ENCODE data around the gene SCLY.

The SCLY gene

GRCh38 chr2:238098901-238099713, 38.3 kb downstream of the SCLY start:
- TF ChIP-seq CTCF (IDR thresholded peaks at IDR 0.05; ENCODE audit: control insufficient read depth, insufficient read depth, low read depth, low read length, missing control alignments) = no peak
- H3K4me3 ChIP-seq (ENCODE audit: control insufficient read depth, low read depth, low read length) = no peak overlapping the region
- DNase-seq (ENCODE audit: low read depth) = no peak

GRCh38 chr2:238099714-238100048, 38.9 kb downstream of the SCLY start:
- no peak for DNase-seq (ENCODE audit: low read depth)
- H3K4me3 ChIP-seq (ENCODE audit: control insufficient read depth, low read depth, low read length) = no peak overlapping the region
- no peak for TF ChIP-seq CTCF (IDR thresholded peaks at IDR 0.05; ENCODE audit: control insufficient read depth, insufficient read depth, low read depth, low read length, missing control alignments)

GRCh38 chr2:238100049-238100820, 39.4 kb downstream of the SCLY start, which contains the start of gene ESPNL:
TSS of gene ESPNL (plus strand) at chr2:238100340. CDS start at chr2:238100420, 80 bp downstream.
- DNase-seq (ENCODE audit: low read depth) = no peak
- no peak within 1 kb of the TSS for H3K4me3 ChIP-seq (ENCODE audit: control insufficient read depth, low read depth, low read length)
- no peak for TF ChIP-seq CTCF (IDR thresholded peaks at IDR 0.05; ENCODE audit: control insufficient read depth, insufficient read depth, low read depth, low read length, missing control alignments)

DNA sequence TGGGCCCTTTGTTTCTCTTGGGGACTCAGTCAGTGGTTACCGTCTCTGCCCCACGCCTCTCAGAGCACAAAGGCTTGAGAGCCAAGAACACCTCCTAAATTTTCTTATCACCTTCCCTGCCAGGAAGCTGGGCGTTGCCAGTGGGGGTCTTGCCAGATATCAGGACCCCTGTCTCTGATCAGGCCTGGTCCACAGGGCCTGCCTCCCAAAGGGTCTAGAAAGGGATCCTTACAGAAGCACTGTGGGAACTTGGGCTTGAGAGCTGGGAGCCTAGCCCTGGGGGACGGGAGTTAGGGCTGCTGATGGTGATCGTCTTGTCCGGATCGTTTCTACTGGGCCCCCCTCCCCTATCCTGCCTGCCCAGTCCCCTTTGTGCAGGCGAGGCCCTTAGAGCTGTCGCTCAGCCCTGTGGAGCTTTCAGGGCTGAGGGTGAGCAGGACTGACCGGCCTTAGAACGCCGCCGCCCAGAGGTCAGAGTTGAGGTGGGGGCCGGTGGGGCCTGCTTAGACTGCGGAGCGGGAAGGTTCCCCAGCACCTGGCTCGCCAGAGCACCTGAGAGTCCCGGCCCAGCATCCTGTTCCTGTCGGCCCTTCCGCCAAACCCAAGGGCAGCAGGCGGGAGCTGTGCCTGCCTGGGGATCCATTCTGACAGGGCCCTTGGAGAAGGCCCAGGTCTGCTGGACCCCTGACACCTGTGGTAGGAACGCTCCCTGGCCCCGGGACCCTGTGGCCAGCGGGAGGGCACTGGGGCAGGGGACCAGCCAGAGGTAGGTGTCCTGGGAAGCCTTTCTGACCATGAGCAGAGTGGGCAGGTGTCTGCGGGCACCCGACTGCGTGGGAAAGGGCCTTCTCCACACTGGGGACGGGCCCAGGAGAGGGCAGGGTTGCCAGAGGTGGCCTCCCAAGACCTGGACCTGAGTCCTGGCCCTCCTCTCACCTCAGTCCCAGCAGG, 40.3 kb downstream of the SCLY start:
- TF ChIP-seq CTCF (IDR thresholded peaks at IDR 0.05; ENCODE audit: control insufficient read depth, insufficient read depth, low read depth, low read length, missing control alignments) = no peak

DNA sequence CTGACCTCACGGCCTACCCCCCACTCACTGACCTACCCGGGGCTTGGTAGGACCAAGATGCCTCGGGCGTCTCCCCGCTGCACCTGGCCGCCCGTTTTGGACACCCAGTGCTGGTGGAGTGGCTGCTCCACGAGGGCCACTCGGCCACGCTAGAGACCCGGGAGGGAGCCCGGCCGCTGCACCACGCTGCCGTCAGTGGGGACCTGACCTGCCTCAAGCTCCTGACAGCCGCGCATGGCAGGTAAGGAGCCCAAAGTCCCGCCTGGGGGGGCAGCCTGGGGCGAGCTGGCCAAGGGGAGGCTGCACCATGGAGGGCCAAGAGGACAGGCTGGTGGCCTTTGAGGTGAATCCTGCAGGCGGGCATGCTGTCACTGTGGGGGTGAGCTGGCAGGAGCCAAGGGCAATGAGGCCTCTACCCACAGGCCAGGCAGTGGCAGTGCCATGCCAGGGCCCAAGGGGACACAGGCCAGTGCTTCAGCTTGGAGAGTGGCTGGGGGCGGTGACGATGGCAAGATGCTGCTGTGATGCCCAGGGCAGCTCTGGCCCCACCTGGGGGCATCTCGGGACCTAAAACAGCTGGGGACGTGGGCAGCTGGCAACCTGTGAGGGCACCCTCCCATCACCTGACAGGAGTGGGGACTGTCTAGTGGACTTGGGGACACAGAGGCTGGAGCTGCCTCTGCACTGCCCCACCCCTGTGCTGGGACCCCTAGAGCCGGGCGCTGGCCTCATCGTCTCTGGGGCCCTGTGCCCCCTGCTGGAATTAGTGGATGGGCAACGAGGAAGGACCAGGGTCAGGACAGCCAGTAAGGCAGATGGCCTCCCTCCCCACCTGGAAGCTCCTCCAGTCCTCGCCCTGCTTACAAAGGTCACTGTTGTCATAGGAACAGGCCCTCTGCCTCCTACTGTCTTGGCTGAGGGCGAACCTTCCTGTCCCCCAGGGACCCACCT, 41.4 kb downstream of the SCLY start:
- no peak overlapping the region for H3K4me3 ChIP-seq (ENCODE audit: control insufficient read depth, low read depth, low read length)
- TF ChIP-seq CTCF (IDR thresholded peaks at IDR 0.05; ENCODE audit: control insufficient read depth, insufficient read depth, low read depth, low read length, missing control alignments) = no peak
- no peak for DNase-seq (ENCODE audit: low read depth)

More for the DNA sequence above, 40.3 kb downstream of the SCLY start:
- H3K4me3 ChIP-seq (ENCODE audit: control insufficient read depth, low read depth, low read length) = no peak overlapping the region
- DNase-seq (ENCODE audit: low read depth) = no peak

Measured in AG09309 (cell line).